GM23338 (cell line): ENCODE measurements around the gene TMEM106C. TPM values are rescaled to one million over a fixed set of nuclear protein-coding genes. Genes with fewer than 3 reads are reported as not detected.

Source experiments
- ATAC-seq: fragments of 200-7000 bp; cut with Tn5 transposase; 3 replicates; pipeline ENCODE4 v1.9.1; 2020
- DNase-seq: peaks from one replicate; pipeline ENCODE4 v3.0.0-alpha.2; 2015; ENCODE audit warnings: low spot score
- H2AFZ ChIP-seq: fragments of 200-600 bp; sonication (generic); 2 replicates; pipeline ENCODE4 v1.8.0; 2016; ENCODE audit warnings: antibody characterized with exemption, mild to moderate bottlenecking, moderate library complexity
- H3F3A ChIP-seq: fragments of 200-600 bp; sonication (generic); replicated peaks from 2 replicates; pipeline ENCODE4 v1.8.0; 2017; ENCODE audit warnings: antibody characterized with exemption, mixed run types, low read depth
- H3K27ac ChIP-seq: fragments of 200-600 bp; sonication (generic); 2 replicates; pipeline ENCODE4 v1.6.1; 2016; ENCODE audit warnings: low read depth
- H3K27me3 ChIP-seq: fragments of 200-600 bp; sonication (generic); 2 replicates; pipeline ENCODE4 v1.8.0; 2016; ENCODE audit warnings: mild to moderate bottlenecking, mixed run types, moderate library complexity; ENCODE audit not compliant: insufficient read depth
- H3K36me3 ChIP-seq: fragments of 200-600 bp; sonication (generic); 2 replicates; pipeline ENCODE4 v1.8.0; 2016; ENCODE audit warnings: mild to moderate bottlenecking; ENCODE audit not compliant: insufficient read depth
- H3K4me1 ChIP-seq: fragments of 200-600 bp; sonication (generic); 2 replicates; pipeline ENCODE4 v1.8.0; 2016; ENCODE audit warnings: mild to moderate bottlenecking, moderate library complexity; ENCODE audit not compliant: insufficient read depth
- H3K4me2 ChIP-seq: fragments of 200-600 bp; sonication (generic); 2 replicates; pipeline ENCODE4 v1.7.1; 2017; ENCODE audit warnings: mixed run types
- H3K4me3 ChIP-seq: fragments of 200-600 bp; sonication (generic); 2 replicates; pipeline ENCODE4 v1.6.1; 2016; ENCODE audit warnings: mixed run types
- H3K79me2 ChIP-seq: fragments of 200-600 bp; sonication (generic); replicated peaks from 2 replicates; pipeline ENCODE4 v1.8.0; 2017; ENCODE audit warnings: mild to moderate bottlenecking; ENCODE audit not compliant: insufficient read depth
- H3K9me2 ChIP-seq: fragments of 200-600 bp; sonication (generic); 2 replicates; pipeline ENCODE4 v1.8.0; 2017; ENCODE audit not compliant: insufficient read depth
- H4K20me1 ChIP-seq: fragments of 200-600 bp; sonication (generic); replicated peaks from 2 replicates; pipeline ENCODE4 v1.8.0; 2017; ENCODE audit warnings: mild to moderate bottlenecking; ENCODE audit not compliant: insufficient read depth
- H3K27ac Mint-ChIP-seq: 2 replicates; pipeline ENCODE4 v1.8.0; 2020; ENCODE audit warnings: inconsistent platforms, mild to moderate bottlenecking, moderate library complexity, mixed read lengths
- H3K27me3 Mint-ChIP-seq: 3 replicates; pipeline ENCODE4 v1.8.0; 2022; ENCODE audit warnings: low read depth, mild to moderate bottlenecking, moderate library complexity, mixed read lengths, inconsistent platforms; ENCODE audit not compliant: insufficient read depth, poor library complexity
- H3K36me3 Mint-ChIP-seq: 3 replicates; pipeline ENCODE4 v1.8.0; 2021; ENCODE audit warnings: low read depth, mild to moderate bottlenecking, inconsistent platforms, moderate library complexity, mixed read lengths
- H3K4me1 Mint-ChIP-seq: 3 replicates; pipeline ENCODE4 v1.8.0; 2020; ENCODE audit warnings: mild to moderate bottlenecking, inconsistent platforms, mixed read lengths
- H3K4me3 Mint-ChIP-seq: 3 replicates; pipeline ENCODE4 v1.8.0; 2021; ENCODE audit warnings: moderate library complexity, mild to moderate bottlenecking, inconsistent platforms, mixed read lengths
- H3K9me3 Mint-ChIP-seq: 3 replicates; pipeline ENCODE4 v1.8.0; 2020; ENCODE audit warnings: moderate library complexity, mild to moderate bottlenecking, inconsistent platforms, mixed read lengths
- CREB1 ChIP-seq: fragments of 250-450 bp; sonication (Bioruptor Pico); IDR thresholded peaks from 2 replicates; pipeline ENCODE4 v1.5.0; 2020; ENCODE audit warnings: low read depth, mild to moderate bottlenecking, moderate library complexity
- ETS1 ChIP-seq: IDR thresholded peaks from 2 replicates; pipeline ENCODE4 v1.6.1; 2016; ENCODE audit warnings: antibody characterized with exemption
- EZH2 ChIP-seq: fragments of 200-600 bp; sonication (generic); IDR thresholded peaks from one replicate; pipeline ENCODE4 v1.8.0; 2017; ENCODE audit warnings: antibody characterized with exemption, mild to moderate bottlenecking, low read depth; ENCODE audit not compliant: unreplicated experiment
- EZH2phosphoT487 ChIP-seq: fragments of 200-600 bp; sonication (generic); IDR thresholded peaks from one replicate; pipeline ENCODE4 v1.8.1; 2018; ENCODE audit warnings: antibody characterized with exemption; ENCODE audit not compliant: unreplicated experiment
- JUNB ChIP-seq: IDR thresholded peaks from one replicate; pipeline ENCODE4 v1.6.1; 2016; ENCODE audit warnings: antibody characterized with exemption; ENCODE audit not compliant: unreplicated experiment
- NANOG ChIP-seq: IDR thresholded peaks from 2 replicates; pipeline ENCODE4 v1.6.1; 2016; ENCODE audit warnings: antibody characterized with exemption, borderline replicate concordance
- POLR2AphosphoS5 ChIP-seq: IDR thresholded peaks from 2 replicates; pipeline ENCODE4 v1.6.1; 2016; ENCODE audit warnings: antibody characterized with exemption, low read depth
- REST ChIP-seq: IDR thresholded peaks from one replicate; pipeline ENCODE4 v1.6.1; 2018; ENCODE audit warnings: antibody characterized with exemption; ENCODE audit not compliant: unreplicated experiment
- STAT1 ChIP-seq: IDR thresholded peaks from one replicate; pipeline ENCODE4 v1.6.1; 2016; ENCODE audit warnings: antibody characterized with exemption; ENCODE audit not compliant: unreplicated experiment
- ZNF114 ChIP-seq: fragments of 250-450 bp; sonication (Bioruptor Pico); IDR thresholded peaks from 2 replicates; pipeline ENCODE4 v1.5.0; 2020; ENCODE audit warnings: mild to moderate bottlenecking, moderate library complexity
- ZNF331 ChIP-seq: fragments of 250-450 bp; sonication (Bioruptor Pico); IDR thresholded peaks from 2 replicates; pipeline ENCODE4 v1.5.0; 2020; ENCODE audit warnings: low read depth, mild to moderate bottlenecking, moderate library complexity
- polyA plus RNA-seq: library from polyadenylated mRNA; unstranded; fragments of >200 nt; fragmentation: Nextera tagmentation; extraction: Ambion mirVana; gene quantifications from 2 replicates; pipeline ENCODE4 v1.2.1, GENCODE V29; 2016
- total RNA-seq: library from RNA; depleted of rRNA; stranded (reverse); fragments of >200 nt; shearing (Covaris generic); gene quantifications from 2 replicates; pipeline ENCODE4 v1.2.3, GENCODE V29; 2014
- TF ChIP-seq, protein P1 (sequence below), 2 experiments: fragments of 200-600 bp in 1 of 2; sonication (generic) in 1 of 2; conservative IDR thresholded peaks; 2 replicates each; pipeline versions ENCODE4 v1.5.1 to v1.6.1; 2016 to 2017; ENCODE audit warnings: antibody characterized with exemption in 2 of 2, low read depth in 2 of 2, mild to moderate bottlenecking in 2 of 2, moderate library complexity in 1 of 2

TMEM106C gene
- total and polyA plus RNA-seq, 2 experiments from 2014 or later: 43.5 to 83.7 TPM

DNA sequence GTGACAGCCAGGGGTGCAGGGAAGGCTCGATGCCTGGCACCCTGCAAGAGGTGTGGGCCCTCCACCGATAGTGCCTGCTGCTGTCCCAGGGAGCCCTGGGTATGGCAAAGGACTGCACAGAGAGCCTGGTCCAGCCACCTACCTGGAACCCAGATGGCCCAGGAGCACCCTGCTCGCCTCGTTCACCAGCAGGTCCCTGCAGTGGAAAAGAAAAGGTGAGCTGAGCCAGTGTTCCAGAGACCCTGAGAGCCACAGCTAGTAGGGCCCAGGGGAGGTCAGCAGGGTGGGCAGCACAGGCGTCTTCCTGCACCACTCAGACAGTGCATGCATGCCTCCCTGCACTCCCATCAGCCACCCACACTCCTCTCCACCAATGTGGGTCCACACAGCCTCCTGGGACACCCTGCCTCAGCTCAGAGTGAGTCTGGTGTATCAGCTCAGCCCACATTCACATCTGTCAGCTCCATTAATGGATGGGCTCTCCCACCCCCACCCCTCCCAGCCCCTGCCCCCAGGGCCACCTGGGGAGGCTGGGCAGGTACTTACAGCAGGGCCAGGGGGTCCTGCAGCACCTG lies 20.2 kb downstream of the TMEM106C start:
- Mint-ChIP-seq H3K27ac (no peak overlapping the region), H3K9me3 (no peaks in the 10 kb centered on the region), H3K36me3 (no peaks in the 10 kb centered on the region; the same call in 2 of the 3 replicates), H3K4me1 (peaks cover 13% of the 10 kb centered on the region; the same call in 2 of the 3 replicates), H3K27me3 (peaks cover 33% of the 10 kb centered on the region), H3K4me3 (no peak overlapping the region)
- DNase-seq (no peak), ATAC-seq (no peak)
- H4K20me1 ChIP-seq: no peaks in the 10 kb centered on the region
- H3K4me1 ChIP-seq: peaks cover 4% of the 10 kb centered on the region; the same call in 1 of the 2 replicates
- H3K27ac ChIP-seq: no peak overlapping the region
- H2AFZ ChIP-seq: no peak overlapping the region
- H3F3A ChIP-seq: no peaks in the 10 kb centered on the region
- H3K36me3 ChIP-seq: no peaks in the 10 kb centered on the region
- no peaks in the 10 kb centered on the region for H3K27me3 ChIP-seq
- H3K4me2 ChIP-seq: no peak overlapping the region
- H3K79me2 ChIP-seq: no peaks in the 10 kb centered on the region
- H3K4me3 ChIP-seq: no peak overlapping the region
- TF ChIP-seq CREB1 (CRISPR knock-in tag): no peak
- no peak for TF ChIP-seq POLR2AphosphoS5
- no peak for TF ChIP-seq EZH2
- no peak for TF ChIP-seq STAT1
- TF ChIP-seq EZH2phosphoT487: no peak
- no peak for TF ChIP-seq JUNB
- no peak for TF ChIP-seq ETS1
- no peaks in the 10 kb centered on the region for H3K9me2 ChIP-seq

- Mint-ChIP-seq H3K36me3 (no peaks in the 10 kb centered on the region; the same call in 2 of the 3 replicates), H3K4me1 (peaks cover 18% of the 10 kb centered on the region), H3K9me3 (no peaks in the 10 kb centered on the region), H3K4me3 (no peak overlapping the region), H3K27ac (no peak overlapping the region), H3K27me3 (peaks cover 33% of the 10 kb centered on the region)
- no peaks in the 10 kb centered on the region for H3K9me2 ChIP-seq
- no peak overlapping the region for H2AFZ ChIP-seq
- no peak for ATAC-seq
- H3K4me2 ChIP-seq: no peak overlapping the region
- H3K27me3 ChIP-seq: no peaks in the 10 kb centered on the region
- H3F3A ChIP-seq: no peaks in the 10 kb centered on the region
- DNase-seq: no peak
- no peak for TF ChIP-seq EZH2
- TF ChIP-seq STAT1: no peak
- TF ChIP-seq ZNF331: no peak
- no peak for TF ChIP-seq JUNB
- no peak for TF ChIP-seq REST
- TF ChIP-seq CREB1 (CRISPR knock-in tag): no peak
- TF ChIP-seq ZNF114 (CRISPR knock-in tag): no peak
- TF ChIP-seq, protein P1, sequence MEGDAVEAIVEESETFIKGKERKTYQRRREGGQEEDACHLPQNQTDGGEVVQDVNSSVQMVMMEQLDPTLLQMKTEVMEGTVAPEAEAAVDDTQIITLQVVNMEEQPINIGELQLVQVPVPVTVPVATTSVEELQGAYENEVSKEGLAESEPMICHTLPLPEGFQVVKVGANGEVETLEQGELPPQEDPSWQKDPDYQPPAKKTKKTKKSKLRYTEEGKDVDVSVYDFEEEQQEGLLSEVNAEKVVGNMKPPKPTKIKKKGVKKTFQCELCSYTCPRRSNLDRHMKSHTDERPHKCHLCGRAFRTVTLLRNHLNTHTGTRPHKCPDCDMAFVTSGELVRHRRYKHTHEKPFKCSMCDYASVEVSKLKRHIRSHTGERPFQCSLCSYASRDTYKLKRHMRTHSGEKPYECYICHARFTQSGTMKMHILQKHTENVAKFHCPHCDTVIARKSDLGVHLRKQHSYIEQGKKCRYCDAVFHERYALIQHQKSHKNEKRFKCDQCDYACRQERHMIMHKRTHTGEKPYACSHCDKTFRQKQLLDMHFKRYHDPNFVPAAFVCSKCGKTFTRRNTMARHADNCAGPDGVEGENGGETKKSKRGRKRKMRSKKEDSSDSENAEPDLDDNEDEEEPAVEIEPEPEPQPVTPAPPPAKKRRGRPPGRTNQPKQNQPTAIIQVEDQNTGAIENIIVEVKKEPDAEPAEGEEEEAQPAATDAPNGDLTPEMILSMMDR (conservative IDR thresholded peaks at IDR 0.05; ENCODE audit: low read depth in 2 of 2): no peak
- no peak for TF ChIP-seq POLR2AphosphoS5
- TF ChIP-seq EZH2phosphoT487: no peak
- TF ChIP-seq NANOG: no peak
- H4K20me1 ChIP-seq: no peaks in the 10 kb centered on the region
- no peaks in the 10 kb centered on the region for H3K36me3 ChIP-seq
- no peak overlapping the region for H3K4me3 ChIP-seq
- H3K4me1 ChIP-seq: peaks cover 4% of the 10 kb centered on the region; the same call in 1 of the 2 replicates
- H3K79me2 ChIP-seq: no peaks in the 10 kb centered on the region
- no peak overlapping the region for H3K27ac ChIP-seq
Observed at GRCh38 chr12:47984331-47984801, 21.0 kb downstream of the TMEM106C start.
